ENCODE data around the gene DNAH12.
"Not testable (repeated sequence)": the region's sequence is repeated elsewhere in the genome, so short reads cannot be mapped to it uniquely, and the experiment has no call there.

Gene DNAH12

DNA sequence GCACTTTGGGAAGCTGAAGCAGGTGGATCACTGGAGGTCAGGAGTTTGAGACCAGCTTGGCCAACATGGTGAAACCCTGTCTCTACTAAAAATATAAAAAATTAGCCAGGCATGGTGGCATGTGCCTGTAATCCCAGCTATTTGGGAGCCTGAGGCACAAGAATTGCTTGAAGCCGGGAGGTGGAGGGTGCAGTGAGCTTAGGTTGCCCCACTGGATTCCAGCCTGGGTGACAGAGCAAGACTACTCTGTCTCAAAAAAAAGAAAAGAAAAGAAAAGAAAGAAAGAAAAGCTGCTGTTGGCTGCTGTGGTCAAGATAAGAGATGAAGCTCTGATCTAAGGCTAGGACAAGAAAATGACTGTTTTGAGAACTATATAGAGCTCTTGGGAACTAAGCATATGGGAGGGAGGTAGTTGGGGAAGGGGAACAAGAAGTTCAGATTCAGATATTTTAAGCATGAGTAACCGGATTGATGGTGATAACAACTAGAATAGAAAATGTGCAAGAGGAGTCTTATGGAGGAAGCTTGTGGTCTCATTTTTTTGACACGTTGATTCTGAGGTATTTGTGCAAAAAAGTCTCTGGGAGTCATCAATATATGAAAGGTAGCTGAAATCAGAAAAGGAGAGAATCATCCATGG, 25.7 kb downstream of the DNAH12 start:
- no peak for DNase-seq (ENCODE audit: low read depth, low spot score)

DNA sequence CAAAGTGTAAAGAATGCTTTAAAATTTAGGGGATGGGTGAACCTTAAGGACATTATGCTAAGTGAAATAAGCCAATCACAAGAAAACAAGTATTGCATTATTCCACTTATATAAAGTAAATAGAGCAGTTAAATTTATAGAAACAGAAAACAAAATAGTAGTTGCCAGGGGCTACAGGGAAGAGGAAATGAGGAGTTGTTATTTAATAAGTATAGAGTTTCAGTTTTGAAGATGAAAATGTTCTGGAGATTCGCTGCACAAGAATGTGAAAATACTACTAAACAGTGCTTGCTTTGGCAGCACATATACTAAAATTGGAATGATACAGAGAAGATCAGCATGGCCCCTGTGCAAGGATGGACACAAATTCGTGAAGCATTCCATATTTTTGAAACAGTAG, 32.0 kb downstream of the DNAH12 start:
- no peak for DNase-seq (ENCODE audit: low read depth, low spot score)

DNA sequence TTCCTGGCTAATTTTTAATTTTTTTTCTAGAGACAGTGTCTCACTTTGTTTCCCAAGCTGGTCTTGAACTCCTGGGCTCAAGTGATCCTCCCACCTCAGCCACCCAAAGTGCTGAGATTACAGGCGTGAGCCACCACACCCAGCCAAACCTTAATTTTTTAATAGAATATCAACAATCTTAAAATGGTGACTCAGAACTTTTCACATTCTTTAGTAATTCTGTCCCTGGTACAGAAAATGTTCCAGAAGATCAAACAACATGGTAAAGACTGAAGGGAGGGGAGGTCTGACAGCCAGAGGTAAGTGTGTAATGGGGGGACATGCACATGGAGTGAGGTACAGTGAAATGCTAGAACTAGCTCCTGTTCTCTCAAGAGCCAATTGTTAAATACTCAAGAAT, 38.2 kb downstream of the DNAH12 start:
- no peak for DNase-seq (ENCODE audit: low read depth, low spot score)

DNA sequence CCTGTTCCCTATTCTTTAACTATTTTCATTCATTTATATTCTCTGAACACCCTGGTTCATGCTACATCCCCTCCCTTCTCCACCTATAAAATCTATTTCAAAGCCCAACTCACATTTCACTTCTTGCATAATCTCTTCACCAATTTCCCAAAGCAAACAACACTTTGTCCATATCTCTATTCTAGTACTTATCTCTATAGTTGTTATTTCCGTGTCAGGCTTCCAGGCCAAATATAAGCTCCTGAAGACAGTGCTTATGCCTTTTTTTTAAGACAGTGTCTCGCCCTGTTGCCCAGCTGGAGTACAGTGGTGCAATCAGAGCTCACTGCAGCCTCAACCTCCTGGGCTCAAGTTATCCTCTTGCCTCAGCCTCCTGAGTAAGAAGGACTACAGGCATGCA, 43.6 kb downstream of the DNAH12 start:
- DNase-seq (ENCODE audit: low read depth, low spot score): no peak

- DNase-seq (ENCODE audit: low read depth, low spot score): no peak
Measured at GRCh38 chr3:57497904-57498303, 46.2 kb downstream of the DNAH12 start.

GRCh38 chr3:57484563-57484962, 59.6 kb downstream of the DNAH12 start:
- no peak for DNase-seq (ENCODE audit: low read depth, low spot score)

GRCh38 chr3:57477193-57477592, 67.0 kb downstream of the DNAH12 start:
- not testable (repeated sequence) for DNase-seq (ENCODE audit: low read depth, low spot score)

- no peak for DNase-seq (ENCODE audit: low read depth, low spot score)
Measured at GRCh38 chr3:57464801-57465200, 79.3 kb downstream of the DNAH12 start.

- DNase-seq (ENCODE audit: low read depth, low spot score): no peak
Measured at GRCh38 chr3:57464011-57464410, 80.1 kb downstream of the DNAH12 start.

DNA sequence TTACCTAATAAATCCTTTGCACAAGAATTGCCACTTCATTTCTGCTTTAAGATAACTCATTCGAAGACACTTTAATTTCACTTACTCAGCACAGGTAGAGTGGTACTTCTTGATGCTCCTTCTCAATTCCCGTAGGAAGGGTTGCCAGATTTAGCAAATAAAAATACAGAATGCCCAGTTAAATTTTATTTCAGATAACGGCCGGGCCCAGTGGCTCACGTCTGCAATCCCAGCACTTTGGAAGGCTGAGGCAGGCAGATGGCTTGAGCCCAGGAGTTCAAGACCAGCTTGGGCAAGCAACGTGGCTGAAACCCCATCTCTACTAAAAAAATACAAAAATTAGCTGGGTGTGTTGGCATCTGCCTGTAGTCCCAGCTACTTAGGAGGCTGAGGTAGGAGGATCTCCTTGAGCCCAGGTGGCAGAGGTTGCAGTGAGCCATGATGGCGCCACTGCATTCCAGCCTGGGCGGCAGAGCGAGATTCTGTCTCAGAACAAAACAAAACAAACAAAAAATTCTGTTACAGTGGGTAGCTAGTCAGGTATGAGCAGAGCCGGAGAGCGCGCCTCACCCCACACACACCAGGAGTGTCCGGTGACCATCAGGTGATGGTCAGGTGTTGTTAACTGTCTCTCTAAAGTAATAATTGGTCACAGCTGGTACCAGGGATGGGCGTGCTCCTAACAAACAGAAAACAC, 92.8 kb downstream of the DNAH12 start:
- DNase-seq (ENCODE audit: low read depth, low spot score): no peak

- DNase-seq (ENCODE audit: low read depth, low spot score): not testable (repeated sequence)
Measured at GRCh38 chr3:57449276-57449847, 94.8 kb downstream of the DNAH12 start.

DNA sequence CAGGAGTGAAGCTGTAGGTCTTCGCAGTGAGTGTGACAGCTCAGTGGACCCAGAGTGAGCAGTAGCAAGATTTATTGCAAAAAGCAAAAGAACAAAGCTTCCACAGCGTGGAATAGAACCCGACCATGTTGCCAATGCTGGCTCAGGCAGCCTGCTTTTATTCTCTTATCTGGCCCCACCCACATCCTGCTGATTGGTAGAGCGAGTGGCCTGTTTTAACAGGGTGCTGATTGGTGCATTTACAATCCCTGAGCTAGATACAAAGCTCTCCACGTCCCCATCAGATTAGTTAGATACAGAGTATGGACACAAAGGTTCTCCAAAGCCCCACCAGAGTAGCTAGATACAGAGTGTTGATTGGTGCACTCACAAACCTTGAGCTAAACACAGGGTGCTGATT, 95.7 kb downstream of the DNAH12 start:
- DNase-seq (ENCODE audit: low read depth, low spot score): not testable (repeated sequence)

DNA sequence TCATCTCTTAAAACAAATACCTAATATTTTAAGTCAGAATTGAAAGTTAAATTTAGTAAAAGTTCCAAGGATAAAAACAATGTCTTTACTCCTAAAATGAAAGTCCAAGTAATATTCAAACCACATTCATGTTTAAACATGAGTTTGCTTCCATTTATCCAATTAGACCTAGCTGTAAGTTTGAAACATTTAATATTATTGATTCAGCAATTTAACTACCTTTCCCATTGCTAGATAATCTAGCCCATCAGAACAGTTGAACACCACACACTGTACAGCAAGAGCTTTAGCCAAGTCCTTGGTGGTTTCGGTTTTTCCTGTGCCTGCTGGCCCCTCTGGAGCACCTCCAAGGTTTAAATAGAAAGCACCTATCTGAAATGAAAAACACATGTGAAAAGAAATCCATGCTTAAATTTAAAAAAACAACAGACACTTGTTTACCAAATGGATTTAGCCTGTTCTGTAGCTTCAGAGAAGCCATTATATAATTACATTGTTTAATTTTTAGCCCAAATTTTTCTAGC, 97.8 kb downstream of the DNAH12 start:
- DNase-seq (ENCODE audit: low read depth, low spot score): peak; percentile 4

- DNase-seq (ENCODE audit: low read depth, low spot score): no peak
Measured at GRCh38 chr3:57444469-57444868, 99.7 kb downstream of the DNAH12 start.

GRCh38 chr3:57440144-57440543, 104.0 kb downstream of the DNAH12 start:
- not testable (repeated sequence) for DNase-seq (ENCODE audit: low read depth, low spot score)

DNA sequence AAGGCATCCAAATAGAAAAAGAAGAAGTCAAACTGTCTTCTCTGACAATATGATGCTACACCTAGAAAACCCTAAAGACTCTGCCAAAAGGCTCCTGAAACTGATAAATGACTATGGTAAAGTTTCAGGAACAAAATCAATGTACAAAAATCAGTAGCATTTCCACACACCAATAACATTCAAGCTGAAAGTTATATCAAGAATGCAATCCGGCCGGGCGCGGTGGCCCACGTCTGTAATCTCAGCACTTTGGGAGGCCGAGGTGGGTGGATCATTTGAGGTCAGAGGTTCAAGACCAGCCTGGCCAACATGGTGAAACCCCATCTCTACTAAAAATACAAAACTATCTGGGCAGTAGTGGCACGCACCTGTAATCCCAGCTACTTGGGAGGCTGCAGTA, 105.7 kb downstream of the DNAH12 start:
- not testable (repeated sequence) for DNase-seq (ENCODE audit: low read depth, low spot score)

DNA sequence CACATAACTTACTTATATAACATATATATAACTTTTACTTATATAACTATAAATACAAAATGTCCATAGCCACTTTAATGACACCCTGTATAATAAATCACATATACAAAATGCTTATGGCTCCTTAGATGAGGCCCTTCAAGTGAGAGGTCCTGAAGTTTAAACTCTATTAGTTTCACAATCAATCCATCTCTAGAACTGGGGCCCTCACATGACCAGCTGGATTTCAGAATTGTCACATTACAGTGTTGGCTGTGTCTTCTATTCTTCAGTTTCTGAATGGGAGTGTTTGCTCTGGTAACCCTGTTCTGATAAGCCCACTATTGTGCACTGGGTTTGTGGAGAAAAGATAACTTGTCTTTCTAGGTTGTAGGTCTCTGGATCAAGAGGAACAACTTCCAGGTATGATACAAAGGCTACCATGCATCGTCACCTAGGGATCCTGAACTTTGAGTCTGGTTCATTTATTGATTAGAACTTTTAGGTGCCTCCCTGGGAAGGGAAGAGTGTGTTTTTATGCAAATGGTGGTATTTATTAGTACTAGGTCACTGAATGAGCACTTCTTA, 107.9 kb downstream of the DNAH12 start:
- no peak for DNase-seq (ENCODE audit: low read depth, low spot score)

GRCh38 chr3:57434041-57434440, 110.1 kb downstream of the DNAH12 start:
- DNase-seq (ENCODE audit: low read depth, low spot score): peak; percentile 4

DNA sequence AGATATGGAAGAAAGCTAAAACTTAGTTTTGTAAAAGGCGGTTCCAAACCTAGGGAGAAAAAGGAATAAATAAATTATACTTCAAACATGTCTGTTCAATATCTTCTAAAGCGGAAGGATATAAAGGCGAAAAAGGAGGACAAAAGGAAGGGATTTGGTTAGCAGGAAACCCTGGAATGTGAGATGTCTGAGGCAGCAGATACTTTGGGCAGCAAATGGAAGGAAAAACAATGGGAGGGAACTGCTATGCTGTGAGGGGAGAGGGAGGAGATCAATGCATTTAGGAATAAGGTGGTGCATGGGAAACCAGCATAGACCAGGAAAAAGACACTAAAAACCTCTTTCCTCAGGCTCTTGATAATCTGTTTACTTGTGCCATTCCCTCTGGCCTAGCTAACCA, 120.8 kb downstream of the DNAH12 start:
- DNase-seq (ENCODE audit: low read depth, low spot score): no peak

GRCh38 chr3:57421336-57421735, 122.8 kb downstream of the DNAH12 start:
- no peak for DNase-seq (ENCODE audit: low read depth, low spot score)

GRCh38 chr3:57420001-57420400, 124.1 kb downstream of the DNAH12 start:
- no peak for DNase-seq (ENCODE audit: low read depth, low spot score)

GRCh38 chr3:57411715-57412114, 132.4 kb downstream of the DNAH12 start:
- no peak for DNase-seq (ENCODE audit: low read depth, low spot score)

GRCh38 chr3:57409471-57409870, 134.7 kb downstream of the DNAH12 start:
- no peak for DNase-seq (ENCODE audit: low read depth, low spot score)

All from smooth muscle cell of the brain vasculature (primary cell).